ENCODE results near the gene FAM114A1. TPM values are rescaled to one million over a fixed set of nuclear protein-coding genes. Genes with fewer than 3 reads are reported as not detected.

Gene FAM114A1
- total and polyA plus RNA-seq, 2 of the 8 experiments (the other 6 are each of a cell fraction or from before 2014, with no cell fraction given), result 9.5 to 12.0 TPM

- H3K79me2 ChIP-seq (ENCODE audit: control insufficient read depth in 1 of 2, insufficient read depth in 2 of 2, low read length in 2 of 2), result no peaks in the 10 kb centered on the region
- peak overlapping the region; percentile 19 for H4K91ac ChIP-seq (replicated peaks; ENCODE audit: insufficient read length, low read length)
- H3K27ac ChIP-seq (ENCODE audit: low read depth, low read length), result no peak overlapping the region
- 22% methylated on average over 20 of the region's 30 CpGs; no CpG with 5 or more reads in 1 of the 2 experiments for WGBS, 2 experiments (ENCODE audit: extremely low coverage in 1 of 2, insufficient coverage in 1 of 2, insufficient read length in 1 of 2, insufficient replicate concordance in 2 of 2, low coverage in 1 of 2, low lambda C conversion rate in 2 of 2, missing lambda C conversion rate in 1 of 2)
- H4K20me1 ChIP-seq (replicated peaks in 1 of 2; ENCODE audit: control insufficient read depth in 1 of 2, insufficient read depth in 2 of 2, low read length in 2 of 2), result peaks cover 0 to 3% of the 10 kb centered on the region in 2 experiments
- no peak overlapping the region; the same call in 1 of the 2 replicates for H2BK15ac ChIP-seq (ENCODE audit: low read length)
- H2AK5ac ChIP-seq (ENCODE audit: low read depth, low read length), result no peak overlapping the region
- H2BK5ac ChIP-seq (ENCODE audit: low read depth, low read length), result no peak overlapping the region
- H3K27me3 ChIP-seq (replicated peaks in 1 of 4; ENCODE audit: control insufficient read depth in 3 of 4, extremely low read depth in 1 of 4, insufficient read depth in 3 of 4, low read length in 3 of 4), result peaks cover 0 to 4% (median 0%) of the 10 kb centered on the region in 4 experiments; a peak in 2 of 7 replicates
- H2AFZ ChIP-seq (ENCODE audit: low read length), result peak overlapping the region; percentile 68
- TF ChIP-seq KDM4A (IDR thresholded peaks at IDR 0.05; ENCODE audit: low read depth, low read length, severe bottlenecking) (peak; percentile 68), MAX (IDR thresholded peaks at IDR 0.05) (0 out of 2 replicates have a peak, but pooled peaks have one; percentile 20), GABPA (IDR thresholded peaks at IDR 0.05; ENCODE audit: borderline replicate concordance, insufficient read depth, low read length) (no peak)
- no peak overlapping the region for H4K5ac ChIP-seq (ENCODE audit: insufficient read length, low read depth, low read length)
- H3K14ac ChIP-seq (ENCODE audit: insufficient read length), result no peak overlapping the region
- peak overlapping the region; percentile 42 to 75 (median 60) for H3K9ac ChIP-seq (replicated peaks in 1 of 4; ENCODE audit: extremely low read depth in 1 of 4, low read depth in 3 of 4, low read length in 3 of 4)
- peak overlapping the region; percentile 50; the same call in 1 of the 2 replicates for H2BK12ac ChIP-seq (ENCODE audit: low read depth, low read length)
- H4K8ac ChIP-seq (ENCODE audit: extremely low read depth, insufficient read depth, low read length), result peak overlapping the region; percentile 85
- peak overlapping the region; percentile 89 for H3K18ac ChIP-seq (ENCODE audit: extremely low read depth, low read length)
- peak overlapping the region; percentile 58 to 68 (median 66) for H3K4me3 ChIP-seq (ENCODE audit: extremely low read depth in 1 of 4, insufficient read depth in 2 of 4, low read depth in 3 of 4, low read length in 4 of 4)
- peaks cover 11% of the 10 kb centered on the region; the same call in 1 of the 2 replicates for H3K23me2 ChIP-seq (ENCODE audit: low read depth, low read length)
- H3K4me1 ChIP-seq (replicated peaks in 1 of 4; ENCODE audit: control insufficient read depth in 3 of 4, insufficient read depth in 4 of 4, low read length in 3 of 4), result peaks cover 3 to 11% (median 6%) of the 10 kb centered on the region in 4 experiments; a peak in 6 of 7 replicates
- POLR2A ChIA-PET (ENCODE audit: partially characterized antibody), result interaction anchor here (0.6 to 0.8 kb wide), 2 partner anchors 13 to 314 kb away, joined by 3 read pairs; partner anchors contain the start of gene WDR19
- H3K4ac ChIP-seq (replicated peaks; ENCODE audit: insufficient read length, low read depth, low read length), result no peak overlapping the region
- no peak overlapping the region for H3K23ac ChIP-seq (ENCODE audit: insufficient read length)
- H2BK20ac ChIP-seq (ENCODE audit: low read length), result 0 out of 2 replicates have a peak overlapping the region, but pooled peaks have one; percentile 48
- H3K9me3 ChIP-seq (ENCODE audit: insufficient read depth in 2 of 2, low read depth in 1 of 2, low read length in 1 of 2), result no peaks in the 10 kb centered on the region
- CTCF ChIA-PET (ENCODE audit: partially characterized antibody), result interaction anchor here (1.1 kb wide), 1 partner anchor 12 kb away, joined by 4 read pairs; the partner anchor contains the start of gene TLR6
- peak overlapping the region; percentile 90 to 94 for H3K4me2 ChIP-seq (ENCODE audit: insufficient read depth in 1 of 2, low read depth in 2 of 2, low read length in 2 of 2)
- FAIRE-seq (no peak), DNase-seq (ENCODE audit: low read depth in 1 of 2, low spot score in 2 of 2) (peak in 1 of 2 experiments; percentile 59)
- H3K56ac ChIP-seq (replicated peaks; ENCODE audit: insufficient read length, low read depth, low read length), result peak overlapping the region; percentile 13
- H3K79me1 ChIP-seq (ENCODE audit: low read depth, low read length), result peaks cover 2% of the 10 kb centered on the region; the same call in 1 of the 2 replicates
- H2BK120ac ChIP-seq (replicated peaks; ENCODE audit: low read depth, low read length), result no peak overlapping the region
- H3K36me3 ChIP-seq (ENCODE audit: control insufficient read depth in 2 of 4, insufficient read depth in 4 of 4, low read length in 3 of 4), result peaks cover 0 to 2% (median 0%) of the 10 kb centered on the region in 4 experiments; a peak in 1 of 8 replicates
Measured at GRCh38 chr4:38868059-38868960, 704 bp downstream of the FAM114A1 start.

Measured in H1 (cell line).